SW 1271 (cell line): ENCODE results near the gene HYAL3.
"Not testable (repeated sequence)": the region's sequence is repeated elsewhere in the genome, so short reads cannot be mapped to it uniquely, and the experiment has no call there.

Experiments used
- DNase-seq, 2 experiments: peaks; one replicate each; lab custom pipeline; 2025; lab: John Stamatoyannopoulos, UW

The HYAL3 gene

GRCh38 chr3:50270422-50271224 is 28.6 kb downstream of the HYAL3 start:
- no peak for DNase-seq

- DNase-seq = no peak
These were observed 29.2 kb downstream of the HYAL3 start for GRCh38 chr3:50269977-50270413.

- no peak for DNase-seq
These were observed 29.7 kb downstream of the HYAL3 start for GRCh38 chr3:50269460-50269859.

GRCh38 chr3:50268703-50269451 is 30.3 kb downstream of the HYAL3 start, which contains the start of gene SEMA3B:
Gene SEMA3B (plus strand): TSS chr3:50269147. CDS start chr3:50269241, 94 bp downstream.
- DNase-seq = no peak

- DNase-seq = no peak
These were observed 30.9 kb downstream of the HYAL3 start for GRCh38 chr3:50268276-50268675.

- no peak for DNase-seq
These were observed 31.8 kb downstream of the HYAL3 start for GRCh38 chr3:50267280-50267913.

DNA sequence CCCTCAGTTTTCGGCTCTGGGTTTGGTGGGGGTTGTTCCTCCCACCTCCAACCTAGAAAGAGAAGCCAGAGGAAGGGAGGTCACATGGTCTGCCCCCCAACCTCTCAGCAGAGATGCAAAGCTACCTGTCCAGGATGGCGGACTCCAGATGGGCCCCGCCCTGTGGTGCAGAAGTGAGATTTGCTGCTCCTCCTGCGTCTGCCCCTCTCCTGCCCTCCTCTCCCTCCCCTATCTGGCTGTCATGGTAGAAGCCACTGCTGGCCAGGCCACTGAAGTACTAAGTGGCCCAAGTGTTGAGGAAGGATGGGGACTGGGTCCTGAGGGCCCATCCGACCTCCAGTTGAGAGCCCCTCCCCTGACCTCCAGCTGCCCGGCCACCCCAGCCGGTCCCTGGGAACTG is 32.4 kb downstream of the HYAL3 start:
- no peak for DNase-seq

GRCh38 chr3:50266017-50266416 is 33.2 kb downstream of the HYAL3 start:
- DNase-seq = no peak

DNA sequence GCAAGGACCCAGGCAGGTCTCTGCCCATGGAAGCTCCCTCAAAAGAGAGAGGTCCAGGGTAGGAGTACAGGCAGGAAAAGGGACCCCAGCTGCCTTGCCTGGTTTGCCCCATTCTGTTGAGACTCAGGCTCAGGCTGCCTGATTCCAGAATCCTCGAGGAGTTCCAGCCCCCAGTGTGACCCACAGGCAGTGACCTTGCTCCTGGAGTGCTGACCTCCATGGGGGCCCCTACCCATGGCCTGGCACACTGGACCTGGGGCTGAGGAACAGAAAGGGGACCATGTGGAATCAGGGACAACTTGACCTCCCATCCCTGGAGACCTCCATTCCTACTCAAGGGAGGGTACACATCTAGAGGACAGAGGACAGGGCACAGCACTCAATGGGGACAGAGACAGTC is 33.6 kb downstream of the HYAL3 start:
- DNase-seq = no peak

GRCh38 chr3:50264964-50265485 is 34.2 kb downstream of the HYAL3 start:
- no peak for DNase-seq

GRCh38 chr3:50264383-50264963 is 34.7 kb downstream of the HYAL3 start:
- peak in 1 of 2 experiments; percentile 7 for DNase-seq

DNA sequence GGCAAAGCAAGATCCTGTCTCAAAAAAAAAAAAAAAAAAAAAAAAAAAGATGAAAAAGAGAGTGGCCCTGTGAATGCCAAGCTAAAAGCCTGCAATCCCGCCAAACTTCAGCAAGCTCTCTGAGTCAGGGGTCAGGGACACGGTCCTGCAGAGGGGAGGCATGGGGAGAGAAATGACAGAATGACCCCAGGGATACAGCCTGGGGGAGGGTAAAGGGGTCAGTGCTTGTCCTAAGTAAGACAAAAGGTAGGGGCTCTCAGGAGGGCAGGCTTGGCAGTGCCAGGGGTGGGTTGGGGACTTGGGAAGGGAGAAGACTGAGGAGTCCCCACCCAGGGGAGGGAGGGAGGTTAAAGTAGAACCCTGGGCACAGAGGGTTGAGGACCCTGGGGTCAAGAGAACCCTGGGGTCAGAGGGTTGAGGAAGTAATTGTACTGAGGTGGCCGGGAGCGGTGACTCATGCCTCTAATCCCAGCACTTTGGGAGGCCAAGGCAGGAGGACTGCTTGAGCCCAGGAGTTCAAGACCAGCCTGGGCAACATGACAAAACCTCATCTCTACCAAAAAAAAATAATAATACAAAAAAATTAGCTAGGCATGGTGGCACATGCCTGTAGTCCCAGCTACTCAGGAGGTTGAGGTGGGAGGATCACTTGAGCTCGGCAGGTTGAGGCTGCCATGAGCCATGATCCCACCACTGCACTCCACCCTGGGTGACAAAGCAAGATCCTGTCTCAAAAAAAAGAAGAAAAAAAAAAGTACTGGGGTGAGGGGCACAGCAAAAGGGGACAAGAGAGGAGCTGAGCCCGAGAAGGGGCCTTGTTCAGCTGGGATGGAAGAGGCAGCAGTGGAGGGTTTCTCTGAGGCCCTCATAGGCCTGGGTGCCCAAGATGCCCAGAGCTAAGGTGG is 35.5 kb downstream of the HYAL3 start:
- no peak for DNase-seq

DNA sequence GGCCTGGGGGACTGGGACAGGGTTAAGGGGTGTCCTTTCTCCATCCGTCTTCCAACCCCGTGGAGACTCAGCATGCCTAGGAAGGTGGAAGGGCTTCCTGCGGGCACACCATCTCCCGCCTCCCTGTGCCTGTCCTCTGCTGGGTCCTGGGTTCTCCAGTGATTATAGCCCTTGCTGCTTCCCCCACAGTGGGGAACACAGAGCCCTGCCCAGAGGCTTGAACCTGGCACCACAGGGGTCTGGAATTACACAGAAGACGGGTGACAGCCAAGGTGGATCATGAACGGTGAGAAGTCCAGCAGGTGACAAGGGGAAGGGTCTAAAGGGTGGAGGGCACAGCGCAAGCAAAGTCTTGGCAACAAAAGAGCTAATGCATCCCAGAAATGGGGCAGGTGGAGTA is 36.4 kb downstream of the HYAL3 start:
- DNase-seq = no peak

- not testable (repeated sequence) for DNase-seq
These were observed 37.0 kb downstream of the HYAL3 start for GRCh38 chr3:50262200-50262599.

DNA sequence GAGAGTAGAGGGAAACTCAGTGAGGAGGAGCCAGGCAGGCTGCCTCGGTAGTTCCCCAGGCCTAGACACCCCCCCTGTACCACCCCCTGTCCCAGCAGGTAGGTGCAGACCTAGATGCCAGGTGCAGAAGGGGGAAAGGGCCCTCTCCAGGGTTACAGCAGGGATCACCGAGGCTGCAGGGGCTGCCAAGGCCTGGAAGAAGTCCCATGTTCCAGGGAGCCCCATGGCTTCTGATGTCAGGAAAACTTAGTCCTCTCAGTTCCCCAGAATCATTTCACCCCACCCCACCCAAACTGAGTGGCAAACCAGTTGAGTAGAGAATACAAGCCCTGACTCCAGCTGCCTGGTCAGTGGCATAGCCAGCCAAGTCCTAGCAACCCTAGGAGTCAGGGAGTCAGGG is 37.7 kb downstream of the HYAL3 start:
- DNase-seq = no peak

- no peak for DNase-seq
These were observed 38.2 kb downstream of the HYAL3 start for GRCh38 chr3:50260942-50261441.

DNA sequence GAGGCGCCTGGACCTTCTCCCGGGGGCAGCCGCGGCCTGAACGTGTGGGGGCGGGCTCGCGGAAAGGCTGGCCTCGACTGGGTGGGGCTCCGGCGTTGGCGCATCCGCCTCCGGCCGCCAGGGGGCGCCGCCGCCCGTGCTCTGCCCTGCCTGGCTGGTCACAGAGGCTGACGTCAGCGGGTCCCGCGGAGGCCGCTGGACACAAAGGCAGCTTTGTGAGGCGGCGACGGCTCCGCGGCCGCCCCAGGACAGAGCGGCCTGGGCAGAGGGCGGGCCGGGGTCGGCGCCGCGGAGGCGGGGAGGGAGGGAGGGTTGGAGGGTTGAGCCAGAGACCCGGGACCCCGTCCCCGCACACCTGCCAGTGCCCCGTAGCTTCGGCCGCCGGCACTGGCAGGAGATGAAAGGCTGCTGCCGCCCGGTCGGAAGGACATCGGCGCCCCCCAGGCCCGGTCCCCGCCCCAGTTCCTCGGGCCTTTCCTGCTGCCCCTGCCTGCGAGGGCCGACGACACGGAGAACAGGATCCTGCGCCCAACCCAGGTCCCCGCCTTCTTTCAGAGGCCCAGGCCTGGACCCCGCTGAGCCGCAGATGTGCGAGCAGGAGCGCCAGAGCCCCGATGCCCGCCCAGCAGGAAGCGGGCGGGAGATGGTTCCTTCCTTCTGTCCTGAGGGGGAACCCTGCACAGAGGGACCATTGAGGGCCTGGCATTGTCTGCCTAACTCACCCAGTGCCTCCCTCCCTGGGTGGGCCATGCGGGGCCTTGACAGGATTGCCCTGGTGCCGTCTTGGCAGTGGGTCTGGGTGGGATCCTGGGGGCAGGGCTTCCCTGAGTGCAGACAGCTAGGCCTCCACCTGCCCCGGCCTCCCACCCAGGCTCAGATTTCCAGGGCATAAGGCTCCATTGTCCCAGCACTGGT is 38.9 kb downstream of the HYAL3 start:
- peak; percentile 51 to 82 for DNase-seq

- DNase-seq = no peak
These were observed 39.7 kb downstream of the HYAL3 start for GRCh38 chr3:50259432-50260026.

- DNase-seq = no peak
These were observed 40.2 kb downstream of the HYAL3 start for GRCh38 chr3:50258979-50259378.
